K562 (cell line): ENCODE data around the gene MRPL48. TPM values are rescaled to one million over a fixed set of nuclear protein-coding genes. Genes with fewer than 3 reads are reported as not detected.

Source experiments
- DACH1 ChIP-seq: fragments of 450-650 bp; IDR thresholded peaks from 2 replicates; pipeline ENCODE4 v1.6.1; 2018; ENCODE audit not compliant: partially characterized antibody
- E2F6 ChIP-seq, 2 experiments: IDR thresholded peaks; 2 replicates each; pipeline ENCODE4 v1.6.1; 2011; ENCODE audit warnings: borderline replicate concordance in 1 of 2, control low read depth in 1 of 2, low read depth in 1 of 2, low read length in 1 of 2, mild to moderate bottlenecking in 1 of 2, mixed read lengths in 1 of 2, moderate library complexity in 1 of 2; ENCODE audit not compliant: insufficient read depth in 1 of 2, insufficient read length in 1 of 2, poor library complexity in 1 of 2, severe bottlenecking in 1 of 2; ENCODE audit errors: extremely low read depth in 1 of 2
- ERF ChIP-seq: fragments of 450-650 bp; formaldehyde crosslinking; IDR thresholded peaks from 2 replicates; pipeline ENCODE4 v1.4.0; 2020; ENCODE audit warnings: mild to moderate bottlenecking, mixed read lengths
- KLF13 ChIP-seq: fragments of 450-650 bp; IDR thresholded peaks from 2 replicates; pipeline ENCODE4 v1.6.1; 2016; ENCODE audit warnings: missing genetic modification characterization, low read depth, mild to moderate bottlenecking, missing compliant biosample characterization, moderate library complexity, borderline replicate concordance
- MBD1 ChIP-seq: fragments of 250-450 bp; sonication (Bioruptor Pico); IDR thresholded peaks from 2 replicates; pipeline ENCODE4 v1.8.0; 2022; ENCODE audit warnings: inconsistent platforms
- MIER1 ChIP-seq: fragments of 450-650 bp; IDR thresholded peaks from 2 replicates; pipeline ENCODE4 v1.6.1; 2016; ENCODE audit warnings: antibody characterized with exemption, mild to moderate bottlenecking, low read depth
- NCOA2 ChIP-seq, 2 experiments: fragments of 450-650 bp; IDR thresholded peaks; 2 replicates each; pipeline ENCODE4 v1.6.1; 2018; ENCODE audit warnings: mild to moderate bottlenecking in 2 of 2, moderate library complexity in 1 of 2; ENCODE audit not compliant: partially characterized antibody in 2 of 2
- NR0B1 ChIP-seq: fragments of 450-650 bp; IDR thresholded peaks from one replicate; pipeline ENCODE4 v1.6.1; 2018; ENCODE audit warnings: mild to moderate bottlenecking, moderate library complexity; ENCODE audit not compliant: partially characterized antibody
- POLR2AphosphoS2 ChIP-seq: IDR thresholded peaks from 2 replicates; pipeline ENCODE4 v1.6.1; 2012; ENCODE audit warnings: low read length, improper control_type of control experiment
- PTRF ChIP-seq: fragments of 450-650 bp; IDR thresholded peaks from 2 replicates; pipeline ENCODE4 v1.6.1; 2016; ENCODE audit warnings: mild to moderate bottlenecking, missing genetic modification characterization, missing compliant biosample characterization
- SMAD3 ChIP-seq: fragments of 450-650 bp; formaldehyde crosslinking; conservative IDR thresholded peaks from 2 replicates; pipeline ENCODE4 v1.4.0; 2020; ENCODE audit warnings: mild to moderate bottlenecking
- XRCC4 ChIP-seq: IDR thresholded peaks from one replicate; pipeline ENCODE4 v1.6.1; 2011; ENCODE audit not compliant: insufficient read depth, insufficient read length; ENCODE audit errors: extremely low read depth
- ZBTB12 ChIP-seq: fragments of 250-450 bp; sonication (Bioruptor Pico); IDR thresholded peaks from 2 replicates; pipeline ENCODE4 v1.4.0; 2020
- ZNF431 ChIP-seq: sonication (generic); formaldehyde crosslinking; IDR thresholded peaks from 2 replicates; pipeline ENCODE4 v1.8.0; 2022; ENCODE audit warnings: mild to moderate bottlenecking, missing genetic modification reagents
- ZSCAN32 ChIP-seq: fragments of 450-650 bp; formaldehyde crosslinking; IDR thresholded peaks from 2 replicates; pipeline ENCODE4 v1.4.0; 2020; ENCODE audit warnings: mild to moderate bottlenecking, moderate library complexity
- polyA plus RNA-seq, 8 experiments: library from polyadenylated mRNA; depleted of rRNA in 4 of 8; stranded (reverse) in 5 of 8; unstranded in 3 of 8; fragments of >200 nt; fragmentation: Nextera tagmentation in 2 of 8; fragmentation: Illumina TruSeq in 1 of 8; extraction: Ambion mirVana in 2 of 8; extraction: Trizol in 1 of 8; gene quantifications; 2 replicates each; pipeline versions ENCODE4 v1.2.1 to v1.2.3, GENCODE V29; 2011 to 2014; ENCODE audit warnings: inconsistent platforms in 1 of 8, missing spikeins in 1 of 8
- total RNA-seq, 7 experiments: library from RNA; depleted of rRNA in 6 of 7; stranded (reverse); fragments of >200 nt in 6 of 7; fragmentation: Illumina TruSeq in 2 of 7; extraction: Trizol in 2 of 7; gene quantifications; 2 replicates each; pipeline versions ENCODE4 v1.2.1 to v1.2.3, GENCODE V29; 2011 to 2021; ENCODE audit warnings: low replicate concordance in 1 of 7

MRPL48 gene
- total and polyA plus RNA-seq, 9 of the 15 experiments (the other 6 are each of a cell fraction or from before 2014, with no cell fraction given): 66.0 to 237 (median 104) TPM

GRCh38 chr11:73784080-73784634 lies 3.5 kb upstream of the MRPL48 start (continued):
- TF ChIP-seq NR0B1 (no peak), ZSCAN32 (peak; percentile 95), ZBTB12 (CRISPR knock-in tag) (peak; percentile 53; the same call in 1 of the 2 replicates), MBD1 (peak; percentile 13; the same call in 1 of the 2 replicates), POLR2AphosphoS2 (no peak), SMAD3 (peak; percentile 91), KLF13 (tag) (peak; percentile 41; the same call in 1 of the 2 replicates), MIER1 (no peak), ERF (CRISPR knock-in tag) (0 out of 2 replicates have a peak, but pooled peaks have one; percentile 21), NCOA2 (IDR thresholded peaks at IDR 0.05; ENCODE audit: partially characterized antibody in 2 of 2) (no peak), DACH1 (no peak), PTRF (peak; percentile 32; the same call in 1 of the 2 replicates), E2F6 (IDR thresholded peaks at IDR 0.05; ENCODE audit: borderline replicate concordance in 1 of 2, extremely low read depth in 1 of 2, insufficient read depth in 1 of 2, insufficient read length in 1 of 2, low read depth in 1 of 2, low read length in 1 of 2, poor library complexity in 1 of 2, severe bottlenecking in 1 of 2) (no peak), XRCC4 (no peak), ZNF431 (CRISPR knock-in tag) (no peak)
